Psoas muscle (tissue), 8 donors: ENCODE data around the gene CAB39L. TPM values are rescaled to one million over a fixed set of nuclear protein-coding genes. Genes with fewer than 3 reads are reported as not detected.
A peak's percentile ranks its signal among the peaks of the same experiment; 100 is the strongest.

Experiments used
- ATAC-seq, 4 donors: fragments of 200-7000 bp; cut with Tn5 transposase; one replicate each; pipeline ENCODE4 v1.9.1; 2020; ENCODE audit warnings: moderate library complexity in 3 of 4, mild to moderate bottlenecking in 2 of 4
- DNase-seq, 2 donors: peaks; one replicate each; pipeline ENCODE4 v3.0.0-alpha.2; 2020
- H3K27ac ChIP-seq: fragments of 200-600 bp; one replicate; pipeline ENCODE4 v1.8.0; 2022
- H3K27me3 ChIP-seq, 3 donors: fragments of 200-600 bp in 1 of 3; one replicate each; pipeline versions ENCODE4 v1.6.1 to v1.8.0; 2013 to 2022; ENCODE audit warnings: low read length in 2 of 3, mild to moderate bottlenecking in 2 of 3, moderate library complexity in 1 of 3; ENCODE audit not compliant: insufficient read depth in 3 of 3
- H3K36me3 ChIP-seq, 2 donors: fragments of 200-600 bp in 1 of 2; one replicate each; pipeline versions ENCODE4 v1.6.1 to v1.8.0; 2013 to 2022; ENCODE audit warnings: low read depth in 1 of 2, mild to moderate bottlenecking in 1 of 2, moderate library complexity in 1 of 2; ENCODE audit not compliant: insufficient read depth in 1 of 2
- H3K4me1 ChIP-seq: fragments of 200-600 bp; one replicate; pipeline ENCODE4 v1.8.0; 2022
- H3K4me3 ChIP-seq: fragments of 200-600 bp; one replicate; pipeline ENCODE4 v1.8.0; 2022; ENCODE audit warnings: mild to moderate bottlenecking
- H3K9me3 ChIP-seq: fragments of 200-600 bp; one replicate; pipeline ENCODE4 v1.8.0; 2022
- CTCF ChIP-seq: fragments of 200-600 bp; IDR thresholded peaks from one replicate; pipeline ENCODE4 v1.8.0; 2022; ENCODE audit warnings: antibody characterized with exemption
- WGBS, 3 donors: extraction: QIAGEN DNeasy Blood & Tissue Kit; methylation state at CpG; one replicate each; pipeline versions ENCODE4 v1.1.6 to v1.1.7; 2013; 5-methylcytosine and 5-hydroxymethylcytosine counted together
- intact Hi-C, 2 donors: fragments of 100-400 bp; cut with DNase I; formaldehyde crosslinking; loops; one replicate each; pipeline versions ENCODE4 v1.11.0 to v1.14.2; 2022
- polyA plus RNA-seq, 3 donors: library from polyadenylated mRNA; stranded (reverse); fragments of 200-250 nt; gene quantifications; one replicate each; pipeline ENCODE4 v1.2.3, GENCODE V29; 2013
- total RNA-seq, 4 donors: library from RNA; stranded (reverse); fragmentation: NEBNext Ultra II Directional in 2 of 4; extraction: Animal tissue kit (Norgen Biotek cat#: 25700) in 2 of 4; gene quantifications; one replicate each; pipeline versions ENCODE4 v1.2.1 to v1.2.4, GENCODE V29; 2021 to 2023
- donor health status: healthy with polysubstance abuse.
- donor health status: DM: no; HTN: no; CAD: no; lungs with moderate emphysema.
- donor health status: Bipolar disorder and iron deficiency.
- donor health status: healthy.
- donor health status: DM: yes; HTN: yes; CAD: no.
- donor health status: DM: no; HTN: no; CAD: no.
- donor health status: DM: no; HTN: no; CAD: no.
- donor health status: DM: yes; HTN: yes; CAD: no.

The CAB39L gene
- total and polyA plus RNA-seq, 7 donors = 1.5 to 13.3 (median 3.0) TPM

- Histone ChIP-seq H3K4me1 (no peaks in the 10 kb centered on the region), H3K4me3 (no peak overlapping the region), H3K27me3 (no peaks in the 10 kb centered on the region), H3K27ac (no peak overlapping the region), H3K36me3 (no peaks in the 10 kb centered on the region), H3K9me3 (no peaks in the 10 kb centered on the region)
- ATAC-seq (no peak), DNase-seq (no peak)
- TF ChIP-seq CTCF = no peak
- intact Hi-C loops = no loop called here
- WGBS, 3 donors = 82 to 96% (median 90%) methylated on average over 4 of the region's 4 CpGs
Measured at GRCh38 chr13:49369866-49370265, 74.0 kb downstream of the CAB39L start.

- Histone ChIP-seq H3K27ac (no peak overlapping the region), H3K4me1 (no peaks in the 10 kb centered on the region), H3K4me3 (no peak overlapping the region), H3K36me3 (no peaks in the 10 kb centered on the region), H3K9me3 (peaks cover 5% of the 10 kb centered on the region), H3K27me3 (no peaks in the 10 kb centered on the region)
- 83 to 94% (median 92%) methylated on average over 2 of the region's 2 CpGs for WGBS, 3 donors
- TF ChIP-seq CTCF = no peak
- no peak for DNase-seq
- ATAC-seq = no peak
- intact Hi-C loops = no loop called here
Measured at GRCh38 chr13:49368688-49369087, 75.2 kb downstream of the CAB39L start.

DNA sequence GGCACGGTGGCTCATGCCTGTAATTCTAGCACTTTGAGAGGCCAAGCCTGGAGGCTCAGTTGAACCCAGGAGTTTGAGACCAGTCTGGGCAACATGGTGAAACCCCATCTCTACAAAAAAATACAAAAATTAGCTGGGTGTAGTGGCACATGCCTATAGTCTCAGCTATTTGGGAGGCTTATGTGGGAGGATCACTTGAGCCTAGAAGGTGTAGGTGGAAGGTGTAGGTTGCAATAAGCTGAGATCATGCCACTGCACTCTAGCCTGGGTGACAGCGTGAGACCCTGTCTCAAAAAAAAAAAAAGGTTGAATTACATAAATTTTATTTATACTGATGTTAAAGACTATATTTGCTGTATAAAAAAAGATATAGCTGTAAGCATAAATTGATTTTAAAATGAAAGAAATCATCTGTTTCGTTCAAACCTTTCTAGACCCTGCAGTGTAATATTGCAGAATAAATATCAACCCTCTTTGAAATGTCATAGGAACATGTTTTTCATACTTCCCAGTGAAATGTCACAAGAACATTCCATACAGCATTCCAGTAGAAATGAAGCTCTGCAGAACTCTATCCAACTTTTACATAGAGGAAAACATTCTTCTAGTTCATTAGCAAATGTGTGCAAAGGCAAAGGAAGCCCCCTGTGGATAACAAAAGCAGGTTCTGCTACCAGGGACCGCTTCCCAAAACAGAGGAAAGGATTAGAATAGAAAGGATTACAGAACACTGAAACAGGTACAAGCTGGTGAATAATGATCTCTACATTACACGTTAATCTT lies 76.0 kb downstream of the CAB39L start:
- no peak overlapping the region for H3K4me3 ChIP-seq
- H3K36me3 ChIP-seq = no peaks in the 10 kb centered on the region
- H3K4me1 ChIP-seq = no peaks in the 10 kb centered on the region
- no peak for TF ChIP-seq CTCF
- DNase-seq (no peak), ATAC-seq (no peak)
- H3K9me3 ChIP-seq = peaks cover 10% of the 10 kb centered on the region
- no peak overlapping the region for H3K27ac ChIP-seq
- no peaks in the 10 kb centered on the region for H3K27me3 ChIP-seq
- intact Hi-C loops = no loop called here
- WGBS, 3 donors = 38 to 50% (median 48%) methylated on average over 5 of the region's 5 CpGs

DNA sequence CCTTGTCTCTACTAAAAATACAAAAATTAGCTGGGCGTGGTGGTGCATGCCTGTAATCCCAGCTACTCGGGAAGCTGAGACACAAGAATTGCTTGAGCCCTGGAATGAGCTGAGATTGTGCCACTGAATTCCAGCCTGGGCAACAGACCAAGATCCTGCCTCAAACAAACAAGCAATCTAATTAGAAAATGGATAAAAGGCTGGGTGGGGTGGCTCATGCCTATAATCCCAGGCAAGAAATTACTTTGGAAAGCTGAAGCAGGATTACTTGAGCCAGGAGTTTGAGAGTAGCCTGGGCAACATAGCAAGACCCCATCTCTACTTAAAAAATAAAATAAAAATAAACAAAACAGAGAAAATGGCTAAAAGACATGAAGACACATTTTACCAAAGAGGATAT lies 77.0 kb downstream of the CAB39L start:
- no peak for DNase-seq
- H3K27ac ChIP-seq = no peak overlapping the region
- TF ChIP-seq CTCF = no peak
- H3K27me3 ChIP-seq = no peaks in the 10 kb centered on the region
- H3K4me1 ChIP-seq = no peaks in the 10 kb centered on the region
- no peaks in the 10 kb centered on the region for H3K36me3 ChIP-seq
- no peak for ATAC-seq
- peaks cover 10% of the 10 kb centered on the region for H3K9me3 ChIP-seq
- H3K4me3 ChIP-seq = no peak overlapping the region
- intact Hi-C loops = no loop called here
- 22 to 52% (median 41%) methylated on average over 2 of the region's 2 CpGs for WGBS, 3 donors

DNA sequence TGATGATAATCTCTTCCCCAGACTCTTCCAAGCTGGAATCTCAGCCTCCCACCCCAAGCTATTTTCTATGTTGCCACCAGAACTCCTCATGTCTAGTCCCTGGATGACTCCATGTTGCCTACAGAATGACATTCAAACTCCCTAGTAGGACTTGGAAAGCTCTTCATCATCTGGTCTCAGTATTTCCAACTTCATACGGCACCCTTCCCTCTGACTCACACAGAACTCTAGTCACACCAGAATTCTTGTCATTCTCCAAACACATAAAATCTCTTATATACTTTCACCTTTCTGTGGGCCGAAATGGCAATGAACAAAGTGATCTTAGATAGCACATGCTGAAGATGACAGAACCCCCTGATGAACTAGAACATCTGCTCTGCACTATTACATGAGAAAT lies 86.2 kb downstream of the CAB39L start:
- Histone ChIP-seq H3K9me3 (peaks cover 4% of the 10 kb centered on the region), H3K4me3 (no peak overlapping the region), H3K27me3 (no peaks in the 10 kb centered on the region), H3K36me3 (no peaks in the 10 kb centered on the region), H3K4me1 (peaks cover 10% of the 10 kb centered on the region), H3K27ac (peak overlapping the region; percentile 54)
- DNase-seq = no peak
- no peak for TF ChIP-seq CTCF
- peak in 1 of 4 donors; percentile 35 for ATAC-seq
- 58 to 67% (median 66%) methylated on average over 2 of the region's 2 CpGs for WGBS, 3 donors
- intact Hi-C loops = no loop called here
